ENCODE results near the gene ATRX.

The ATRX gene

GRCh38 chrX:77723681-77724080 is 62.3 kb downstream of the ATRX start:
- TF ChIP-seq TAF1 (IDR thresholded peaks at IDR 0.05; ENCODE audit: borderline replicate concordance, insufficient read depth, low read length) (no peak), SIN3A (IDR thresholded peaks at IDR 0.05; ENCODE audit: borderline replicate concordance, insufficient read depth, low read length) (no peak)

- TF ChIP-seq POLR2AphosphoS5 (IDR thresholded peaks at IDR 0.05; ENCODE audit: low read depth, low read length) (no peak), REST (IDR thresholded peaks at IDR 0.05; ENCODE audit: insufficient read depth in 1 of 2, low read depth in 2 of 2, low read length in 2 of 2) (no peak)
These were observed 66.6 kb downstream of the ATRX start for GRCh38 chrX:77719388-77719787.

GRCh38 chrX:77704881-77705280 is 81.1 kb downstream of the ATRX start:
- TF ChIP-seq FOXP2 (optimal IDR thresholded peaks at IDR 0.05; ENCODE audit: borderline replicate concordance, extremely low read depth, extremely low read length, insufficient read depth) (no peak), SIN3A (IDR thresholded peaks at IDR 0.05; ENCODE audit: borderline replicate concordance, insufficient read depth, low read length) (no peak), REST (IDR thresholded peaks at IDR 0.05; ENCODE audit: insufficient read depth in 1 of 2, low read depth in 2 of 2, low read length in 2 of 2) (no peak), TAF1 (IDR thresholded peaks at IDR 0.05; ENCODE audit: borderline replicate concordance, insufficient read depth, low read length) (no peak), POLR2AphosphoS5 (IDR thresholded peaks at IDR 0.05; ENCODE audit: low read depth, low read length) (no peak)

GRCh38 chrX:77698242-77698641 is 87.8 kb downstream of the ATRX start:
- no peak for TF ChIP-seq FOXP2 (optimal IDR thresholded peaks at IDR 0.05; ENCODE audit: borderline replicate concordance, extremely low read depth, extremely low read length, insufficient read depth)
- TF ChIP-seq SIN3A (IDR thresholded peaks at IDR 0.05; ENCODE audit: borderline replicate concordance, insufficient read depth, low read length) = no peak
- TF ChIP-seq POLR2AphosphoS5 (IDR thresholded peaks at IDR 0.05; ENCODE audit: low read depth, low read length) = no peak
- no peak for TF ChIP-seq TAF1 (IDR thresholded peaks at IDR 0.05; ENCODE audit: borderline replicate concordance, insufficient read depth, low read length)
- TF ChIP-seq REST (IDR thresholded peaks at IDR 0.05; ENCODE audit: insufficient read depth in 1 of 2, low read depth in 2 of 2, low read length in 2 of 2) = no peak

- TF ChIP-seq TAF1 (IDR thresholded peaks at IDR 0.05; ENCODE audit: borderline replicate concordance, insufficient read depth, low read length) = no peak
These were observed 91.5 kb downstream of the ATRX start for GRCh38 chrX:77694491-77694890.

GRCh38 chrX:77693594-77693993 is 92.4 kb downstream of the ATRX start:
- no peak for TF ChIP-seq FOXP2 (optimal IDR thresholded peaks at IDR 0.05; ENCODE audit: borderline replicate concordance, extremely low read depth, extremely low read length, insufficient read depth)
- TF ChIP-seq POLR2AphosphoS5 (IDR thresholded peaks at IDR 0.05; ENCODE audit: low read depth, low read length) = no peak
- TF ChIP-seq REST (IDR thresholded peaks at IDR 0.05; ENCODE audit: insufficient read depth in 1 of 2, low read depth in 2 of 2, low read length in 2 of 2) = no peak
- TF ChIP-seq TAF1 (IDR thresholded peaks at IDR 0.05; ENCODE audit: borderline replicate concordance, insufficient read depth, low read length) = no peak
- TF ChIP-seq SIN3A (IDR thresholded peaks at IDR 0.05; ENCODE audit: borderline replicate concordance, insufficient read depth, low read length) = no peak

Measured in PFSK-1 (cell line).